Spinal cord (tissue), 10 donors: ENCODE data around the gene SRMS. TPM values are rescaled to one million over a fixed set of nuclear protein-coding genes. Genes with fewer than 3 reads are reported as not detected.
"Not testable (repeated sequence)": the region's sequence is repeated elsewhere in the genome, so short reads cannot be mapped to it uniquely, and the experiment has no call there.

Experiments used
- DNase-seq, 6 donors: peaks; one replicate each; pipeline versions ENCODE4 v3.0.0 to v3.0.0-alpha.2; 2013 to 2015; ENCODE audit warnings: low spot score in 6 of 6, low read depth in 4 of 6
- H3K27ac ChIP-seq: one replicate; pipeline ENCODE4 v1.5.1; 2013; ENCODE audit warnings: low read depth, low read length, control low read depth
- H3K27me3 ChIP-seq: one replicate; pipeline ENCODE4 v1.6.1; 2013; ENCODE audit warnings: low read length; ENCODE audit not compliant: control insufficient read depth, insufficient read depth
- H3K36me3 ChIP-seq: one replicate; pipeline ENCODE4 v1.6.1; 2013; ENCODE audit warnings: low read length; ENCODE audit not compliant: control insufficient read depth, insufficient read depth
- H3K4me1 ChIP-seq: one replicate; pipeline ENCODE4 v1.6.1; 2013; ENCODE audit warnings: low read length; ENCODE audit not compliant: control insufficient read depth, insufficient read depth
- H3K4me3 ChIP-seq: one replicate; pipeline ENCODE4 v1.5.1; 2013; ENCODE audit warnings: low read depth, low read length, control low read depth
- H3K9me3 ChIP-seq: one replicate; pipeline ENCODE4 v1.6.1; 2013; ENCODE audit warnings: low read length; ENCODE audit not compliant: control insufficient read depth, insufficient read depth
- WGBS: methylation state at CpG from one replicate; pipeline ENCODE4 v1.1.5; 2013; ENCODE audit warnings: missing lambda C conversion rate; ENCODE audit not compliant: insufficient coverage; 5-methylcytosine and 5-hydroxymethylcytosine counted together
- polyA plus RNA-seq, 2 donors: library from polyadenylated mRNA; unstranded; fragments of 120-200 nt; gene quantifications; one replicate each; pipeline ENCODE4 v1.2.1, GENCODE V29; 2013; ENCODE audit not compliant: insufficient read length in 2 of 2
- total RNA-seq, 2 donors: library from RNA; depleted of rRNA in 1 of 2; stranded (reverse); fragments of 120-200 nt in 1 of 2; fragments of >200 nt in 1 of 2; gene quantifications; one replicate each; pipeline versions ENCODE4 v1.2.3 to v1.2.4, GENCODE V29; 2013 to 2014
- donor health status: healthy.

Gene SRMS
- total and polyA plus RNA-seq, 4 donors, result 0.22 to 0.42 TPM; not detected in 2

- Histone ChIP-seq H3K4me3 (no peak overlapping the region), H3K36me3 (peaks cover 22% of the 10 kb centered on the region), H3K27ac (no peak overlapping the region), H3K27me3 (peaks cover 6% of the 10 kb centered on the region), H3K9me3 (no peaks in the 10 kb centered on the region), H3K4me1 (peaks cover 22% of the 10 kb centered on the region)
- WGBS, result 88% methylated on average over 48 of the region's 48 CpGs
- DNase-seq, result no peak
Measured at GRCh38 chr20:63572071-63572787, 24.7 kb upstream of the SRMS start.

- Histone ChIP-seq H3K4me1 (peaks cover 21% of the 10 kb centered on the region), H3K36me3 (peaks cover 30% of the 10 kb centered on the region)
- not testable (repeated sequence) for H3K27ac ChIP-seq, H3K4me3 ChIP-seq, H3K9me3 ChIP-seq, DNase-seq, H3K27me3 ChIP-seq
- WGBS, result no CpG with 5 or more reads among the region's 11 CpGs
Measured at GRCh38 chr20:63571087-63571478, 23.5 kb upstream of the SRMS start.

- WGBS, result 89% methylated on average over 27 of the region's 28 CpGs
- peaks cover 21% of the 10 kb centered on the region for H3K4me1 ChIP-seq
- no peak for DNase-seq
- H3K9me3 ChIP-seq, result no peaks in the 10 kb centered on the region
- H3K27ac ChIP-seq, result no peak overlapping the region
- peaks cover 36% of the 10 kb centered on the region for H3K36me3 ChIP-seq
- H3K4me3 ChIP-seq, result no peak overlapping the region
- H3K27me3 ChIP-seq, result peaks cover 6% of the 10 kb centered on the region
Measured at GRCh38 chr20:63570281-63571086, 22.9 kb upstream of the SRMS start.

GRCh38 chr20:63568986-63569949 lies 21.7 kb upstream of the SRMS start:
- Histone ChIP-seq H3K36me3 (peaks cover 48% of the 10 kb centered on the region), H3K4me3 (no peak overlapping the region), H3K27ac (no peak overlapping the region), H3K9me3 (no peaks in the 10 kb centered on the region), H3K27me3 (peaks cover 4% of the 10 kb centered on the region), H3K4me1 (peaks cover 17% of the 10 kb centered on the region)
- 56% methylated on average over 45 of the region's 46 CpGs for WGBS
- peak in 2 of 6 donors; percentile 22 to 29 for DNase-seq

- no peaks in the 10 kb centered on the region for H3K9me3 ChIP-seq
- WGBS, result 85% methylated on average over 43 of the region's 43 CpGs
- DNase-seq, result no peak
- no peak overlapping the region for H3K4me3 ChIP-seq
- H3K27ac ChIP-seq, result no peak overlapping the region
- H3K27me3 ChIP-seq, result peaks cover under 1% of the 10 kb centered on the region
- peaks cover 57% of the 10 kb centered on the region for H3K36me3 ChIP-seq
- peaks cover 11% of the 10 kb centered on the region for H3K4me1 ChIP-seq
Measured at GRCh38 chr20:63568170-63568981, 20.8 kb upstream of the SRMS start.

GRCh38 chr20:63567386-63568169 lies 20.0 kb upstream of the SRMS start:
- H3K27me3 ChIP-seq, result no peaks in the 10 kb centered on the region
- H3K36me3 ChIP-seq, result peaks cover 61% of the 10 kb centered on the region
- WGBS, result 90% methylated on average over 32 of the region's 37 CpGs
- DNase-seq, result no peak
- H3K4me1 ChIP-seq, result peaks cover 3% of the 10 kb centered on the region
- no peak overlapping the region for H3K4me3 ChIP-seq
- H3K9me3 ChIP-seq, result no peaks in the 10 kb centered on the region
- no peak overlapping the region for H3K27ac ChIP-seq

- peaks cover 61% of the 10 kb centered on the region for H3K36me3 ChIP-seq
- DNase-seq, result no peak
- WGBS, result 96% methylated on average over 22 of the region's 22 CpGs
- no peaks in the 10 kb centered on the region for H3K9me3 ChIP-seq
- no peaks in the 10 kb centered on the region for H3K27me3 ChIP-seq
- no peak overlapping the region for H3K27ac ChIP-seq
- peaks cover 3% of the 10 kb centered on the region for H3K4me1 ChIP-seq
- H3K4me3 ChIP-seq, result no peak overlapping the region
Measured at GRCh38 chr20:63567136-63567385, 19.5 kb upstream of the SRMS start.

GRCh38 chr20:63566395-63567135 lies 19.0 kb upstream of the SRMS start:
- no peaks in the 10 kb centered on the region for H3K27me3 ChIP-seq
- H3K9me3 ChIP-seq, result no peaks in the 10 kb centered on the region
- H3K36me3 ChIP-seq, result peaks cover 61% of the 10 kb centered on the region
- peaks cover 3% of the 10 kb centered on the region for H3K4me1 ChIP-seq
- 89% methylated on average over 45 of the region's 46 CpGs for WGBS
- no peak for DNase-seq
- H3K4me3 ChIP-seq, result no peak overlapping the region
- no peak overlapping the region for H3K27ac ChIP-seq
